GM23338 (cell line): ENCODE results near the gene LDAF1. TPM values are rescaled to one million over a fixed set of nuclear protein-coding genes. Genes with fewer than 3 reads are reported as not detected.
"Not testable (repeated sequence)": the region's sequence is repeated elsewhere in the genome, so short reads cannot be mapped to it uniquely, and the experiment has no call there.

Experiments used
- ATAC-seq: fragments of 200-7000 bp; cut with Tn5 transposase; 3 replicates; pipeline ENCODE4 v1.9.1; 2020
- DNase-seq: peaks from one replicate; pipeline ENCODE4 v3.0.0-alpha.2; 2015; ENCODE audit warnings: low spot score
- H2AFZ ChIP-seq: fragments of 200-600 bp; sonication (generic); 2 replicates; pipeline ENCODE4 v1.8.0; 2016; ENCODE audit warnings: antibody characterized with exemption, mild to moderate bottlenecking, moderate library complexity
- H3F3A ChIP-seq: fragments of 200-600 bp; sonication (generic); replicated peaks from 2 replicates; pipeline ENCODE4 v1.8.0; 2017; ENCODE audit warnings: antibody characterized with exemption, mixed run types, low read depth
- H3K27ac ChIP-seq: fragments of 200-600 bp; sonication (generic); 2 replicates; pipeline ENCODE4 v1.6.1; 2016; ENCODE audit warnings: low read depth
- H3K27me3 ChIP-seq: fragments of 200-600 bp; sonication (generic); 2 replicates; pipeline ENCODE4 v1.8.0; 2016; ENCODE audit warnings: mild to moderate bottlenecking, mixed run types, moderate library complexity; ENCODE audit not compliant: insufficient read depth
- H3K36me3 ChIP-seq: fragments of 200-600 bp; sonication (generic); 2 replicates; pipeline ENCODE4 v1.8.0; 2016; ENCODE audit warnings: mild to moderate bottlenecking; ENCODE audit not compliant: insufficient read depth
- H3K4me1 ChIP-seq: fragments of 200-600 bp; sonication (generic); 2 replicates; pipeline ENCODE4 v1.8.0; 2016; ENCODE audit warnings: mild to moderate bottlenecking, moderate library complexity; ENCODE audit not compliant: insufficient read depth
- H3K4me2 ChIP-seq: fragments of 200-600 bp; sonication (generic); 2 replicates; pipeline ENCODE4 v1.7.1; 2017; ENCODE audit warnings: mixed run types
- H3K4me3 ChIP-seq: fragments of 200-600 bp; sonication (generic); 2 replicates; pipeline ENCODE4 v1.6.1; 2016; ENCODE audit warnings: mixed run types
- H3K79me2 ChIP-seq: fragments of 200-600 bp; sonication (generic); replicated peaks from 2 replicates; pipeline ENCODE4 v1.8.0; 2017; ENCODE audit warnings: mild to moderate bottlenecking; ENCODE audit not compliant: insufficient read depth
- H3K9me2 ChIP-seq: fragments of 200-600 bp; sonication (generic); 2 replicates; pipeline ENCODE4 v1.8.0; 2017; ENCODE audit not compliant: insufficient read depth
- H4K20me1 ChIP-seq: fragments of 200-600 bp; sonication (generic); replicated peaks from 2 replicates; pipeline ENCODE4 v1.8.0; 2017; ENCODE audit warnings: mild to moderate bottlenecking; ENCODE audit not compliant: insufficient read depth
- H3K27ac Mint-ChIP-seq: 2 replicates; pipeline ENCODE4 v1.8.0; 2020; ENCODE audit warnings: inconsistent platforms, mild to moderate bottlenecking, moderate library complexity, mixed read lengths
- H3K27me3 Mint-ChIP-seq: 3 replicates; pipeline ENCODE4 v1.8.0; 2022; ENCODE audit warnings: low read depth, mild to moderate bottlenecking, moderate library complexity, mixed read lengths, inconsistent platforms; ENCODE audit not compliant: insufficient read depth, poor library complexity
- H3K36me3 Mint-ChIP-seq: 3 replicates; pipeline ENCODE4 v1.8.0; 2021; ENCODE audit warnings: low read depth, mild to moderate bottlenecking, inconsistent platforms, moderate library complexity, mixed read lengths
- H3K4me1 Mint-ChIP-seq: 3 replicates; pipeline ENCODE4 v1.8.0; 2020; ENCODE audit warnings: mild to moderate bottlenecking, inconsistent platforms, mixed read lengths
- H3K4me3 Mint-ChIP-seq: 3 replicates; pipeline ENCODE4 v1.8.0; 2021; ENCODE audit warnings: moderate library complexity, mild to moderate bottlenecking, inconsistent platforms, mixed read lengths
- H3K9me3 Mint-ChIP-seq: 3 replicates; pipeline ENCODE4 v1.8.0; 2020; ENCODE audit warnings: moderate library complexity, mild to moderate bottlenecking, inconsistent platforms, mixed read lengths
- CREB1 ChIP-seq: fragments of 250-450 bp; sonication (Bioruptor Pico); IDR thresholded peaks from 2 replicates; pipeline ENCODE4 v1.5.0; 2020; ENCODE audit warnings: low read depth, mild to moderate bottlenecking, moderate library complexity
- EZH2 ChIP-seq: fragments of 200-600 bp; sonication (generic); IDR thresholded peaks from one replicate; pipeline ENCODE4 v1.8.0; 2017; ENCODE audit warnings: antibody characterized with exemption, mild to moderate bottlenecking, low read depth; ENCODE audit not compliant: unreplicated experiment
- EZH2phosphoT487 ChIP-seq: fragments of 200-600 bp; sonication (generic); IDR thresholded peaks from one replicate; pipeline ENCODE4 v1.8.1; 2018; ENCODE audit warnings: antibody characterized with exemption; ENCODE audit not compliant: unreplicated experiment
- JUNB ChIP-seq: IDR thresholded peaks from one replicate; pipeline ENCODE4 v1.6.1; 2016; ENCODE audit warnings: antibody characterized with exemption; ENCODE audit not compliant: unreplicated experiment
- NANOG ChIP-seq: IDR thresholded peaks from 2 replicates; pipeline ENCODE4 v1.6.1; 2016; ENCODE audit warnings: antibody characterized with exemption, borderline replicate concordance
- POLR2AphosphoS5 ChIP-seq: IDR thresholded peaks from 2 replicates; pipeline ENCODE4 v1.6.1; 2016; ENCODE audit warnings: antibody characterized with exemption, low read depth
- STAT1 ChIP-seq: IDR thresholded peaks from one replicate; pipeline ENCODE4 v1.6.1; 2016; ENCODE audit warnings: antibody characterized with exemption; ENCODE audit not compliant: unreplicated experiment
- ZNF114 ChIP-seq: fragments of 250-450 bp; sonication (Bioruptor Pico); IDR thresholded peaks from 2 replicates; pipeline ENCODE4 v1.5.0; 2020; ENCODE audit warnings: mild to moderate bottlenecking, moderate library complexity
- ZNF331 ChIP-seq: fragments of 250-450 bp; sonication (Bioruptor Pico); IDR thresholded peaks from 2 replicates; pipeline ENCODE4 v1.5.0; 2020; ENCODE audit warnings: low read depth, mild to moderate bottlenecking, moderate library complexity
- ZNF462 ChIP-seq: fragments of 250-450 bp; sonication (Bioruptor Pico); IDR thresholded peaks from 2 replicates; pipeline ENCODE4 v1.5.0; 2020; ENCODE audit warnings: mild to moderate bottlenecking, moderate library complexity
- polyA plus RNA-seq: library from polyadenylated mRNA; unstranded; fragments of >200 nt; fragmentation: Nextera tagmentation; extraction: Ambion mirVana; gene quantifications from 2 replicates; pipeline ENCODE4 v1.2.1, GENCODE V29; 2016
- total RNA-seq: library from RNA; depleted of rRNA; stranded (reverse); fragments of >200 nt; shearing (Covaris generic); gene quantifications from 2 replicates; pipeline ENCODE4 v1.2.3, GENCODE V29; 2014
- TF ChIP-seq, protein P1 (sequence below): IDR thresholded peaks from one replicate; pipeline ENCODE4 v1.6.1; 2018; ENCODE audit warnings: antibody characterized with exemption; ENCODE audit not compliant: unreplicated experiment

LDAF1 gene
- total and polyA plus RNA-seq, 2 experiments from 2014 or later = 20.5 to 33.8 TPM

GRCh38 chr16:21169249-21169981 is 10.9 kb downstream of the LDAF1 start (continued):
- TF ChIP-seq ZNF462 (CRISPR knock-in tag) (no peak), EZH2 (no peak), STAT1 (no peak), ZNF114 (no peak), EZH2phosphoT487 (no peak), NANOG (no peak), ZNF331 (CRISPR knock-in tag) (no peak), CREB1 (CRISPR knock-in tag) (no peak), POLR2AphosphoS5 (no peak), JUNB (no peak)
- TF ChIP-seq, protein P1, sequence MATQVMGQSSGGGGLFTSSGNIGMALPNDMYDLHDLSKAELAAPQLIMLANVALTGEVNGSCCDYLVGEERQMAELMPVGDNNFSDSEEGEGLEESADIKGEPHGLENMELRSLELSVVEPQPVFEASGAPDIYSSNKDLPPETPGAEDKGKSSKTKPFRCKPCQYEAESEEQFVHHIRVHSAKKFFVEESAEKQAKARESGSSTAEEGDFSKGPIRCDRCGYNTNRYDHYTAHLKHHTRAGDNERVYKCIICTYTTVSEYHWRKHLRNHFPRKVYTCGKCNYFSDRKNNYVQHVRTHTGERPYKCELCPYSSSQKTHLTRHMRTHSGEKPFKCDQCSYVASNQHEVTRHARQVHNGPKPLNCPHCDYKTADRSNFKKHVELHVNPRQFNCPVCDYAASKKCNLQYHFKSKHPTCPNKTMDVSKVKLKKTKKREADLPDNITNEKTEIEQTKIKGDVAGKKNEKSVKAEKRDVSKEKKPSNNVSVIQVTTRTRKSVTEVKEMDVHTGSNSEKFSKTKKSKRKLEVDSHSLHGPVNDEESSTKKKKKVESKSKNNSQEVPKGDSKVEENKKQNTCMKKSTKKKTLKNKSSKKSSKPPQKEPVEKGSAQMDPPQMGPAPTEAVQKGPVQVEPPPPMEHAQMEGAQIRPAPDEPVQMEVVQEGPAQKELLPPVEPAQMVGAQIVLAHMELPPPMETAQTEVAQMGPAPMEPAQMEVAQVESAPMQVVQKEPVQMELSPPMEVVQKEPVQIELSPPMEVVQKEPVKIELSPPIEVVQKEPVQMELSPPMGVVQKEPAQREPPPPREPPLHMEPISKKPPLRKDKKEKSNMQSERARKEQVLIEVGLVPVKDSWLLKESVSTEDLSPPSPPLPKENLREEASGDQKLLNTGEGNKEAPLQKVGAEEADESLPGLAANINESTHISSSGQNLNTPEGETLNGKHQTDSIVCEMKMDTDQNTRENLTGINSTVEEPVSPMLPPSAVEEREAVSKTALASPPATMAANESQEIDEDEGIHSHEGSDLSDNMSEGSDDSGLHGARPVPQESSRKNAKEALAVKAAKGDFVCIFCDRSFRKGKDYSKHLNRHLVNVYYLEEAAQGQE = no peak

- not testable (repeated sequence) for H3K4me1 ChIP-seq, H4K20me1 ChIP-seq, H3F3A ChIP-seq, H3K27me3 Mint-ChIP-seq, DNase-seq, ATAC-seq, H3K27me3 ChIP-seq, H3K9me3 Mint-ChIP-seq, H3K4me3 Mint-ChIP-seq, H3K4me1 Mint-ChIP-seq, H3K4me2 ChIP-seq, H3K9me2 ChIP-seq, H3K27ac Mint-ChIP-seq, H3K4me3 ChIP-seq, H2AFZ ChIP-seq, H3K27ac ChIP-seq, H3K79me2 ChIP-seq
- H3K36me3 ChIP-seq = peaks cover 23% of the 10 kb centered on the region
- H3K36me3 Mint-ChIP-seq = peaks cover 73% of the 10 kb centered on the region
Measured at GRCh38 chr16:21170116-21170515, 11.6 kb downstream of the LDAF1 start.
